ENCODE data around the gene YTHDC1.

Gene YTHDC1

GRCh38 chr4:68385267-68385666 is 35.4 kb upstream of the YTHDC1 start:
- H3K4me3 ChIP-seq (ENCODE audit: low read depth, low read length): no peak overlapping the region
- no peak for TF ChIP-seq CTCF (IDR thresholded peaks at IDR 0.05; ENCODE audit: borderline replicate concordance, insufficient read depth, low read depth, low read length)

- TF ChIP-seq CTCF (IDR thresholded peaks at IDR 0.05; ENCODE audit: borderline replicate concordance, insufficient read depth, low read depth, low read length): no peak
- no peak overlapping the region for H3K4me3 ChIP-seq (ENCODE audit: low read depth, low read length)
Measured at GRCh38 chr4:68383115-68383514, 33.2 kb upstream of the YTHDC1 start.

- no peak for TF ChIP-seq CTCF (IDR thresholded peaks at IDR 0.05; ENCODE audit: borderline replicate concordance, insufficient read depth, low read depth, low read length)
- H3K4me3 ChIP-seq (ENCODE audit: low read depth, low read length): no peak overlapping the region
Measured at GRCh38 chr4:68378226-68378625, 28.3 kb upstream of the YTHDC1 start.

- H3K4me3 ChIP-seq (ENCODE audit: low read depth, low read length): no peak overlapping the region
- peak; percentile 74; the same call in 1 of the 2 replicates for TF ChIP-seq CTCF (IDR thresholded peaks at IDR 0.05; ENCODE audit: borderline replicate concordance, insufficient read depth, low read depth, low read length)
Measured at GRCh38 chr4:68375667-68376559, 26.0 kb upstream of the YTHDC1 start.

GRCh38 chr4:68373513-68373912 is 23.6 kb upstream of the YTHDC1 start:
- no peak for TF ChIP-seq CTCF (IDR thresholded peaks at IDR 0.05; ENCODE audit: borderline replicate concordance, insufficient read depth, low read depth, low read length)
- no peak overlapping the region for H3K4me3 ChIP-seq (ENCODE audit: low read depth, low read length)

GRCh38 chr4:68372588-68372987 is 22.7 kb upstream of the YTHDC1 start:
- no peak overlapping the region for H3K4me3 ChIP-seq (ENCODE audit: low read depth, low read length)
- TF ChIP-seq CTCF (IDR thresholded peaks at IDR 0.05; ENCODE audit: borderline replicate concordance, insufficient read depth, low read depth, low read length): no peak

Data from GM12875 (cell line).